ENCODE data around the gene GDPD5. TPM values are rescaled to one million over a fixed set of nuclear protein-coding genes. Genes with fewer than 3 reads are reported as not detected.

The GDPD5 gene
- polyA plus RNA-seq, 3 donors = 4.9 to 39.0 (median 7.6) TPM

- no peak overlapping the region for H3K9ac ChIP-seq (ENCODE audit: insufficient read depth, low read length, poor library complexity, severe bottlenecking)
- no peak overlapping the region for H3K4me3 ChIP-seq (replicated peaks in 1 of 3; ENCODE audit: low read depth in 2 of 3, low read length in 3 of 3)
- peaks cover 0 to 13% of the 10 kb centered on the region in 2 donors for H3K36me3 ChIP-seq (replicated peaks in 1 of 2; ENCODE audit: control insufficient read depth in 1 of 2, insufficient read depth in 2 of 2, low read length in 2 of 2)
- Mint-ChIP-seq H3K4me1 (peaks cover 26% of the 10 kb centered on the region), H3K9me3 (no peaks in the 10 kb centered on the region), H3K27me3 (ENCODE audit: low read depth in 3 of 3) (peaks cover 0 to 2% (median 2%) of the 10 kb centered on the region in 3 donors), H3K4me3 (no peak overlapping the region), H3K27ac (peak overlapping the region in 1 of 7 donors; percentile 29), H3K36me3 (peaks cover 28 to 30% of the 10 kb centered on the region in 2 donors)
- peaks cover 15 to 16% of the 10 kb centered on the region in 2 donors for H3K4me1 ChIP-seq (ENCODE audit: control insufficient read depth in 1 of 2, insufficient read depth in 2 of 2, low read length in 2 of 2)
- TF ChIP-seq, protein P1, sequence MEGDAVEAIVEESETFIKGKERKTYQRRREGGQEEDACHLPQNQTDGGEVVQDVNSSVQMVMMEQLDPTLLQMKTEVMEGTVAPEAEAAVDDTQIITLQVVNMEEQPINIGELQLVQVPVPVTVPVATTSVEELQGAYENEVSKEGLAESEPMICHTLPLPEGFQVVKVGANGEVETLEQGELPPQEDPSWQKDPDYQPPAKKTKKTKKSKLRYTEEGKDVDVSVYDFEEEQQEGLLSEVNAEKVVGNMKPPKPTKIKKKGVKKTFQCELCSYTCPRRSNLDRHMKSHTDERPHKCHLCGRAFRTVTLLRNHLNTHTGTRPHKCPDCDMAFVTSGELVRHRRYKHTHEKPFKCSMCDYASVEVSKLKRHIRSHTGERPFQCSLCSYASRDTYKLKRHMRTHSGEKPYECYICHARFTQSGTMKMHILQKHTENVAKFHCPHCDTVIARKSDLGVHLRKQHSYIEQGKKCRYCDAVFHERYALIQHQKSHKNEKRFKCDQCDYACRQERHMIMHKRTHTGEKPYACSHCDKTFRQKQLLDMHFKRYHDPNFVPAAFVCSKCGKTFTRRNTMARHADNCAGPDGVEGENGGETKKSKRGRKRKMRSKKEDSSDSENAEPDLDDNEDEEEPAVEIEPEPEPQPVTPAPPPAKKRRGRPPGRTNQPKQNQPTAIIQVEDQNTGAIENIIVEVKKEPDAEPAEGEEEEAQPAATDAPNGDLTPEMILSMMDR (IDR thresholded peaks at IDR 0.05) = no peak
- H2AFZ ChIP-seq (ENCODE audit: insufficient read depth, low read depth, low read length, poor library complexity, severe bottlenecking) = no peak overlapping the region
- H3K27me3 ChIP-seq (ENCODE audit: control insufficient read depth in 2 of 2, insufficient read depth in 2 of 2, low read length in 2 of 2) = no peaks in the 10 kb centered on the region
- DNase-seq = no peak
- no peaks in the 10 kb centered on the region for H3K79me2 ChIP-seq (ENCODE audit: insufficient read depth, low read length)
- H3K27ac ChIP-seq (ENCODE audit: low read depth in 1 of 2, low read length in 2 of 2) = no peak overlapping the region
- H4K20me1 ChIP-seq (ENCODE audit: insufficient read depth, low read length) = peaks cover 3% of the 10 kb centered on the region
- intact Hi-C loops (cut with micrococcal nuclease) = no loop called here
- H3K4me2 ChIP-seq (replicated peaks; ENCODE audit: extremely low read depth, low read length, poor library complexity, severe bottlenecking) = no peak overlapping the region
- 100% methylated on average over 1 of the region's 7 CpGs for WGBS (ENCODE audit: insufficient coverage)
- H3K9me3 ChIP-seq (replicated peaks in 1 of 2; ENCODE audit: control insufficient read depth in 1 of 2, insufficient read depth in 1 of 2, low read length in 2 of 2) = no peaks in the 10 kb centered on the region
Observed at GRCh38 chr11:75470476-75471080, 55.2 kb downstream of the GDPD5 start.

- Mint-ChIP-seq H3K27me3 (ENCODE audit: low read depth in 3 of 3) (peaks cover 0 to 3% (median 2%) of the 10 kb centered on the region in 3 donors), H3K9me3 (no peaks in the 10 kb centered on the region), H3K4me1 (peaks cover 20% of the 10 kb centered on the region), H3K36me3 (peaks cover 29 to 30% of the 10 kb centered on the region in 2 donors), H3K27ac (no peak overlapping the region), H3K4me3 (no peak overlapping the region)
- H3K9me3 ChIP-seq (replicated peaks in 1 of 2; ENCODE audit: control insufficient read depth in 1 of 2, insufficient read depth in 1 of 2, low read length in 2 of 2) = no peaks in the 10 kb centered on the region
- TF ChIP-seq, protein P1 (IDR thresholded peaks at IDR 0.05) = no peak
- H3K4me2 ChIP-seq (replicated peaks; ENCODE audit: extremely low read depth, low read length, poor library complexity, severe bottlenecking) = no peak overlapping the region
- no peak overlapping the region for H3K27ac ChIP-seq (ENCODE audit: low read depth in 1 of 2, low read length in 2 of 2)
- peaks cover 9% of the 10 kb centered on the region in 2 donors for H3K4me1 ChIP-seq (ENCODE audit: control insufficient read depth in 1 of 2, insufficient read depth in 2 of 2, low read length in 2 of 2)
- no peaks in the 10 kb centered on the region for H4K20me1 ChIP-seq (ENCODE audit: insufficient read depth, low read length)
- no peak for DNase-seq
- intact Hi-C loops (cut with micrococcal nuclease) = no loop called here
- H3K36me3 ChIP-seq (replicated peaks in 1 of 2; ENCODE audit: control insufficient read depth in 1 of 2, insufficient read depth in 2 of 2, low read length in 2 of 2) = peaks cover 0 to 13% of the 10 kb centered on the region in 2 donors
- H3K27me3 ChIP-seq (ENCODE audit: control insufficient read depth in 2 of 2, insufficient read depth in 2 of 2, low read length in 2 of 2) = no peaks in the 10 kb centered on the region
- no peak overlapping the region for H3K9ac ChIP-seq (ENCODE audit: insufficient read depth, low read length, poor library complexity, severe bottlenecking)
- no peak overlapping the region for H3K4me3 ChIP-seq (replicated peaks in 1 of 3; ENCODE audit: low read depth in 2 of 3, low read length in 3 of 3)
- 38% methylated on average over 1 of the region's 6 CpGs for WGBS (ENCODE audit: insufficient coverage)
- H2AFZ ChIP-seq (ENCODE audit: insufficient read depth, low read depth, low read length, poor library complexity, severe bottlenecking) = no peak overlapping the region
- no peaks in the 10 kb centered on the region for H3K79me2 ChIP-seq (ENCODE audit: insufficient read depth, low read length)
Observed at GRCh38 chr11:75469785-75470405, 55.8 kb downstream of the GDPD5 start.
